ENCODE measurements around the gene UNK.

UNK gene

DNA sequence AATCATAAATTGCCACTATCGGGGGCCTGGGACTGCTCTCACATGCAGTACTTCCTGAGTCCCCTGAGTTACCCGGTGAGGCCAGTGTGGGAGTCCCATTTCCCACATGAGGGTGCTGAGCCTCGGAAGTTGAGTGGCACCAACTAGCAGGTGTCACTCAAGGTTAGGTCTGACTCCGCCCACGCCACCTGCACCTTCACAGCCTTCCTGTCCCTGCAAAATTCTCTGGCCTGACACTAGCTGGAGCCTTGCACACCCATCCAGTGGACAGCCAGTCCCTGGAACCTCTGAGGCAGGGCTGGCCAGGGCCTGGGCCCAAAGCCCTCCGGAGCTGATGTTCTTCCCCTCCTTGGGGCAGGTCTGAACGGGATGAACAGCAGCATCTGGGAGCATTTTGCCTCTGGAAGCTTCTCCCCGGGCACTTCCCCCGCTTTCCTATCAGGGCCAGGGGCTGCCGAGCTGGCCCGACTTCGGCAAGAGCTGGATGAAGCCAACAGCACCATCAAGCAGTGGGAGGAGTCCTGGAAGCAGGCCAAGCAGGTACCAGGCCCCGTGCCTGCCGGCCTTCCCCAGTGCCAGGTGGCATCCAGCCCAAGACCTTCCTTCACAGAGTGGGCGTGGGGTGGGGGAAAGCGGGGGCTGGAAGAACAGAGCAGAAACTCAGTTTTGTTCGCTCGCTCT, 37.7 kb downstream of the UNK start:
- DNase-seq, result no peak

DNA sequence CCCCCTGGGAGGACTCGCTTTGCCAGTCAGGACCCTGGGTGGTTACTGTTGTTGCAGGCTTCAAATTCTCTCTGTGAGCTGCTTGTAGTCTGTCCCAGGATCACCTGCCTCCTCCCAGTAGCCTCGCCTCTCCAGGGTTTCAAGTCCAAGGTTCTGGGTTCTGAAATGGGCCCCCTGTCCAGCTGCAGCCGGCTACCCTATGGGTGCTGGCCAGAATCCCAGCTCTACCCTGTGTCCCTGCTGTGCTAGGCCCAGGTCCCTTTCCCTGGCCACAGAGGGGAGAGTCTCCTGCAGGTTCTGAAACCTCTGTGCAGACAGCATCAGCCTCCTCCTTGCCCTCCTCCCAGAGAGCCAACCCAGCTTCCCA, 38.2 kb downstream of the UNK start:
- no peak for DNase-seq

DNA sequence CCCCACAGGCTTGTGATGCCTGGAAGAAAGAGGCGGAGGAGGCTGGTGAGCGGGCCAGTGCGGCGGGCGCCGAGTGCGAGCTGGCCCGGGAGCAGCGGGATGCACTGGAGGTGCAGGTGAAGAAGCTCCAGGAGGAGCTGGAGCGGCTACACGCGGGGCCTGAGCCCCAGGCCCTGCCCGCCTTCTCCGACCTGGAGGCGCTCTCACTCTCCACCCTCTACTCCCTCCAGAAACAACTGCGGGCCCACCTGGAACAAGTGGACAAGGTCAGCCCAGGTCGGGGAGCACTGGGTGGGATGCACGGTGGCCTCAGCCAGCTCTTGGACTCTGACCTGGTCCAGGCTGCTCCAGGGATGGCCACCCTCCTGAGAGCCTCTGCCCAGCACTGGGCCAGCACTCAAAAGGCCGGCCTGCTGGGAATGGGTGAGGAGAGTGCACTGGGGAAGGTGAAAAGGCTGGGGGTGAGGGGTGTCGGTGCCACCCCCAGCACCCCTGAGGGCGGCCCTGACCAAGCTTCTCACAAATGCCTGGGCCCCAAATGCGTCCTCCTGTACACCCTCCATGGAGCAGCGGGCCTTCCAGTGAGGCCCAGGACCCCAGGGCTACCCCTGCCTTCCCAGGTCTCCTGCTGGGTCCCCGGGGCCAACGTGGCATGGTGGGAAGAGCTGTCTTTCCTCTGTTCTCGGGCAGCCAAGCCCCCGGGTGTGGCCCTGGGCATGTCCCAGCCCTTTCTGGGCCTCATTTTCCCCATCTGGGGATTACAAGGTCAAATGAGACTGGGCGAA, 38.8 kb downstream of the UNK start:
- no peak for DNase-seq

DNA sequence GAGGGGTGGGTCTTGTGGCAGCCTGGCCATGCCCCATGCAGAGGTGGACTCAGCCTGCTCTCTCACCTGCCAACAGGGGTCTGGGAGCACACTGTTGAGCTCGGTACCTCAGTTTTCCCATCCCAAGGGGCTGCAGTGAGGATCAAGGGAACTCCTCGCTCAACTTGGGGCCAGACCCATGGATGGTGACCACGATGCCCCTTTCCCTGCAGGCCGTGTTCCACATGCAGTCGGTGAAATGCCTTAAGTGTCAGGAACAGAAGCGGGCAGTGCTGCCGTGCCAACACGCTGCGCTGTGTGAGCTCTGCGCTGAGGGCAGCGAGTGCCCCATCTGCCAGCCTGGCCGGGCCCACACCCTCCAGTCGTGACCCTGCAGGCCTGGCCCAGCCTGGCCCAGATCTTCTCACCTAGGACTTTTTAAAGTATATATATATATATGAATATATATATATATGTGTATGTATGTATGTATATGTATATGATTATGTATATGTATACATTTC, 39.5 kb downstream of the UNK start:
- no peak for DNase-seq

DNA sequence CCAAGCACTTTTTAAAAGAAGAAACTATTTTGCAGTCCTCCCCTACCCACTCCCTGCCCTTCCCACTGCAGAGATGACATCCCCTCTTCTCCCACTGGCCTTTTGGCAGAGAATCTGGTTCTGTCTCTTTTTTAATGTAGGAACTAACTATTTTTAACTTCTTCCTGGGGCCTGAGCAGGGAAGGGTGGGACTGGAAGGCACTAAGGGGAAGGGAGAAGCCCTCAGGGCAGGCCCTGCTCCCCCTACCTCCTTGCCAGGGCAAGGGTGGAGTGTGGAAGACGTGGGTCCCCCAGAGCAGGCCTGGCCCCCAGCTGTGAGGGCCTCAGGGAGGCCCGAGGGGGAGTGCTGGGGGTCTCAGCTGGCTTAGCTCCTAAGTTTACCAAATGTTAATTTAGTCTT, 40.1 kb downstream of the UNK start:
- no peak for DNase-seq

DNA sequence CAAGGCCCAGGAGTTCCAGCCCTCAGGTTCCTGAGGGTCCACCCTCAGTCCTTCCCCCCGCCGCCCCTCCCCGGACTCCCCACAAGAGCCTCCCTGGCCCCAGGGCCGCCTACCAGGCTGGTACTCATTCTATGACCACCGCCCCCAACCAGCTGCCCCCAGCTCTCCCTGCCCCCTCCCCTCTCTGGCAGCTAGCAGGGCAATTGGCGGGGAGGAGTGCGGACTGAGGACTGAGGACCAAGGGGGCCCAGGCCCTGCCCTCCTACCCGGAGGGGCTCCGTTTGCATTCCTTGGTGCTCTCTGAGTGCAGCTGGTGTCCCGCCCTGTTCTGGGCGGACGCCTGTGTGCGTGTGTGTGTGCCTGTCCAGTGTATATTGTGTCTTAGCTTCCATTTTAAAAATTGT, 40.5 kb downstream of the UNK start:
- no peak for DNase-seq

DNA sequence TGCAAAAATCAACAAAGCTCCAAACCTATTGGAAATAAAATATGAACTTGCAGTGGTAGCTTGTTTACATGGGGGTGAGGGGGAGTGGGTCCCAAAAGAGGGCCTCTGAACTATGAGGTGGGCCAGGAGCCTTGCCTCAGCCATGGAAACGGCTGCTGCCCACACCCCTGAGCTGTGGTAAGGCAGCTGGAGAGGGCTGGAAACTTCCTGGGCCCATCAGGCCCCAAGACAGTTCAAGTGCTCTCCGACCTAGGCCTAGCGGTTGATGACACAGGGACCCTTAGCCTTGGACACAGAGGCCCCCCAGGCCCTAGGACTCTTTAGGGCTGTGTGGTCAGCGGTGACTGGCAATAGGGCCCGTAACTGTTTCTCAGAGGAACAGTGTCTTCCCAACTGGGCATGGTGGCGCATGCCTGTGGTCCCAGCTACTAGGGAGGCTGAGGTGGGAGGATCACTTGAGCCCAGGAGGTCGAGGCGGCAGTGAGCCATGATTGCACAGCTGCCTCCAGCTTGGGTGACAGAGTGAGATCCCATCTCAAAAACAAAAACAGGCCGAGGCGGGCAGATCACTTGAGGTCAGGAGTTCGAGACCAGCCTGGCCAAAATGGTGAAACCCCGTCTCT, 41.3 kb downstream of the UNK start:
- DNase-seq, result no peak

DNA sequence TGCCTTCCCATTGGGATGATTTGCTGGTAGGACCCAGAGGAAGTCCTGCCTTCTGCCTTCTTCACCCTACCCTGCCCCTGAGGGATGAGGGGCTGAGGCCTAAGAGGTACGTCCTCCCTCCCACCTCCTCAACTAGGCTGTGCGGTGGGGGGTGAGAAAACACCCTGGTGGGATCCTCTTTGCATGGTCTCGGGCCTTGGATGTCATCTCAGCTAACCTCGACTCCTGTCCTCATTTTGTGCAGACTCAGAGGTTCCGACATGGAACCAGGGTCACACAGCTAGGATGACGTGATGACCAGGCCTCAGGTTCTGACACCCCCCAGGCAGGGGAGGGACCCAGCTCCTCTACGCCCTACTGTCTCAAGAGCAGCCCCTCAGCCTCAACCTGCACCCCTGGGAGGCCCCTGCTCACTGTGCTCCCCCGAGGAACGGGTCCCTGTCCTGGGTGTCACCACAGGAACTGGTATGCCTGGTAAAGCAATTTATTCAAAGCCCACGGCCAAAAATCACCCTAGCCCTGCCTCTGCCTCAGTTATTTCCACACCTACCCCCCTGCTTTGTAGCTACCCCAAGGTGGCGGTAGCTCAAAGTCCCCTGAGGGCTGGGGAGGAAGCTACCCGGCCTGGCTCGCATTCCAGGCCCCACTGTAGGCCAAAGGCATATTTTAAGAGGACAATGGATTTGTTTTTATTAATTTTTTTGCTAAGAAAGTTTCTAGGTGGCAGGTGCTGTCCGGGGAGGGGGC, 42.1 kb downstream of the UNK start:
- no peak for DNase-seq

DNA sequence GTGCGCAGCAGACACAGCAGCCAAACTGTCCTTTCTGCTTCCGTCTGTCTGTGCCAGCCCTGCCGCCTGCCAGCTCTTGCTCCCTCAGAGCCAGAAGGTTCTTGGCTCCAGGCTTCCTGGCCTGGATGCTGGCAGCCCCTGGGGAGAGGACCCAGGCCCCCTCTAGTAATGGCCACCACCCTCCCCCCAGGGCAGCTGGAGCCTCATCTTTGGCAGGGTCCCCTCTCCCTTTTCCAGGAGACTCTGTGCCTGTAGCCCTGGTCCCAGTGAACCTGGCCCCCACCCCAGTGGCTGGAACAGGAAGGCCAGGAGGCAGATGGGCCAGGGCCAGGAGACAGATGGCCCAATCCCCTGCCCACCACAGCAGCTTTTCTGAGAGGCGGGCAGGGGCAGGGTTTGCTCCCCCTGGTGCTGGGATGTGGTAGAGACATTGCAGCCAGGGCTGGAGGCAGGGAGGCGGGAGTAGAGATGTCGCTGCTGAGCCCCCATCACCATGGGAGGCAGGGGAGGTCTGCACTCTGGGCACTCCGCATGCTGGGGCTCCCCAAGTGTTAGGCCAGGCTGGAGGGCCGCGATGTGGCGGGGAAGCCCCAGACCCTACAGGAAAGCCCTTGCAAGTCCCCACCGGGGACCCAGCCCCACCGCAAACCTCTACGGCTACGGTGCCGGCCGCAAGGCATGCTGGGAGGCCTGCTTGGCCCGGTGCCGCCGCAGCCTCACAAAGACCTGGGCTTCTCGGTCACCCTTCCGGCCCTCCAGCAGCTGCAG, 42.9 kb downstream of the UNK start:
- no peak for DNase-seq

DNA sequence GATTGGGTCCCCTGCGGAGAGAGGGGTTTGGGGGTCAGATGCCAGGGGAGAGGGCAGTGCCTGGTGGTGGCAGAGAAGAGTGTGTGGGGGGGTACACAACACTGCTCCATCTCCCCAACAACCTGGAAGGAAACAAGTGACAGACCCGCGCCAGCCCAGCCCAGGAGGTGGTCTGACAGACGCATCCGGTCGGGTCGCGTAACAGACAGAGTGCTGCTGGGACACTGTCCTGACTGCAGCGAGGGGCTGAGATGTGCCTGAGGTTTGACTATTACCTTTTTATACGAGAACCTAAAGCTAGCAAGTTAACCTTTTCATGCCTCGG, 43.4 kb downstream of the UNK start:
- DNase-seq, result no peak

DNA sequence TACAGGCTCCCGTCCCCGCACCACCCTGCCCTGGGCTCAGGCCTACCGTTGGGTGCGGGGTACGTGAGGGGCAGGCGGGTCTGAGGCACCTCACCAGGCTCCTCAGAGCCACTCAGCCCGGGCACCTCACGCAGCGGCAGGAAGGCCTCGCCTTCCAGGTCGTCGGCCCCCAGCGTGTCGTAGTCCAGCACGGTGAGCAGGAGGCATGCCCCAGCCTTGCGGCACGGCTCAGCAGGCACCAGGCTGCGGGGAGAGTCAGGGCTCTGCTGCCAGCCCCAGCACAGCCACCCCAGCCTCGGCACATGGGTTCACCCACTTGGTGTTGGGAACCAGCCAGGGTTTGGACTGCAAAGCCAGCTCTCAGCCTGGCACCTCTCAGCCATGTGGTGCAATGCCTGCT, 44.1 kb downstream of the UNK start:
- no peak for DNase-seq

DNA sequence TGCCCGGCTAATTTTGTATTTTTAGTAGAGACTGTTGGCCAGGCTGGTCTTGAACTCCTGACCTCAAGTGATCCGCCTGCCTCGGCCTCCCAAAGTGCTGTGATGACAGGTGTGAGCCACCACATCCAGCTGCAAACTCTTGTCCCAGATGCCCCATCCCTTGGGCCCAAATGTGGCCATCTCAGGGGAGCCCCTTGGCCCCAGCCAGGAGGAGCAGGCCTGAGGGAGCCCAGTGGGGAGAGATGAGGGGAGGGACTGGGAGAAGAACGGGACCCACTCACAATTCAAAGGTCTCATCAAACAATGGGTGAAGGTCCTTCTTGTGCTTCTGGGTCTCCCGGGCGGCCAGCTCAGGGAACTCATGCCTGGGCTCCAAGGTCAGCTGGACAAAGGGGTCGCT, 45.1 kb downstream of the UNK start:
- no peak for DNase-seq

DNA sequence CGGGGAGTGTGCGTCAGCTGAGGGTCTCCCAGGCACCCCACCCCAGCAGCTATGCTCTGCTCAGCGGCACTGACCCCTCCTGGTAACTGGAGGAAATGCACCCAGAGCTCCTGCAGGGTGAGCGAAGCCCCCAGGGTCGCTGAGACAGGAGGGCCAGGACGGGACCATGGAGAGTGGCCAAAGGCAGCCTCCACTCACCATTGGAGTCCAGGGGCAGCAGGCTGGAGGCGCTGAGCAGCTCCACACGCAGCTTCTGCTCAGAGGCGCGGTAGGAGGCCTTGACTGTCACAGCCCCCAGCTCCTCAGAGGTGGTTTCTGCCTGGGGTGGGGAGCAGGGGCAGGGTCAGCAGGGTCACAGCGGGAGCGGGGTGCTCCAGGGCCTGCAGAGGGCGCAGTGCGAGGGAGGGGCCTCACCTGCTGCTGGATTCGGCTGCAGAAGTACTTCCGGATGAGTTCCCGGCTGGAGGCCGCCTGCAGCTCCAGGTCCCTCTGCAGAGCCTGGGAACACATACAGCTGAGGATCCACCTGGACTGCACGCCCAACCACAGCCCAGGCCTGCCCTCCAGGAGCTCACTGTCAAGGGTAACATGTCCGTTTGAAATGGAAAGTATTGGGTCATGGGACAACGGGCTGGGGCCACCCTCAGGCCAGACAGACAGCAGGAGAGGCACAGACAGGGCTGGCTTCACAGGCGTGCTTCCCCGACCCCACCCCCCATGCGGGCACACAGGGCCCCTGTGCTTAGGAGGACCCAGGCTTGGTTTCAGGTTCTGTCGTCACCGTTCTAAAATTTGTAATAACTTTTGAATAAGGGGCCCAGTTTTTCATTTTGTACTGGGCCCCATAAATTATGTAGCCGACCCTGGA, 45.8 kb downstream of the UNK start:
- DNase-seq, result no peak

DNA sequence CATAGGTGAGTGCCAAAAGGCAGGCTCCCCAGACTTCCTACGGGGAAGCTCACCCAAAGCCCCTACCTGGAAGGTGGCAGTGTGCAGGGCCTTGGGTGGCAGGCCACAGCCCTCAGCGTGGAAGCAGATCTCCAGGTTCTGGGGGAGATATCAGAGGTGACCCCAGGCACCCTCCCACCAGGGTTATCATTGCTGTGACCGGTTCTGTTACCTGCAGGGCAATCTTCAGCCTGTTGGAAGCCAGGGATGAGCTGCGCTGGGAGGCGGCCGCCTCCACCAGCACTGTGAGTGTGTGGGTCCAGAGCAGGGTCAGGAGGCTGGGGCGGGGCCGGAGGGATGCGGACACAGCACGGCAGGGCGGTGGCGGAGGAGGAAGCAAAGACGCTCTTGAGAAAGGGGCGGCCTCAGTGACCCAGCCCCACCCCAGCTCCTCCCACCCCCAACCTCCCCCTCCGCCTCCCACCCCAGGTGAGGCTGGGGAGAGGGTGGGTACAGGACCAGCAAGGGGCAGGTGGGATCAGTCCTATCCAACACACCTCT, 46.5 kb downstream of the UNK start:
- no peak for DNase-seq

DNA sequence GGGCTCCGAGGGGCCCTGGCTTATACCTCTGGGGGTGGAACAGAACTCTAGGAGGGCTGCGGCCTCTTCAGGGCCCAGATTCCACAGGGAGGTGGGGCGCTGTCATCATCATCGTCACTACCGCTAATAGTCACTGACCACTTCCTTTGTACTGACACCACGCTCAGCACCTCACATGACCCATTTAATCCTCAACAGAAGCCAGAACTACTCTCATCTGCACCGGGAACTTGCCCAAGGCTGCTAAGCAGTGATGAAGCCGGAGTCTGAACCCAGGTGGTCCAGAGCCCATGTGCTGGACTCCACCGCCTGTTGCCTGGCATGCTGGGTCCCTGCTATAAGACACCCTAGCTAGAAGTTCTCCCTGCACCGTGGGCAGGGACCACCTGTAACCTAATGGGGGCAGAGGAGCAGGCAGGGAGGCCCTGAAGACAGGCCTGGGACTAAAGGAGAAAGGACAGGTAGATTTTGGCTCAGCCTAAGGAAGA, 47.6 kb downstream of the UNK start:
- DNase-seq, result no peak

DNA sequence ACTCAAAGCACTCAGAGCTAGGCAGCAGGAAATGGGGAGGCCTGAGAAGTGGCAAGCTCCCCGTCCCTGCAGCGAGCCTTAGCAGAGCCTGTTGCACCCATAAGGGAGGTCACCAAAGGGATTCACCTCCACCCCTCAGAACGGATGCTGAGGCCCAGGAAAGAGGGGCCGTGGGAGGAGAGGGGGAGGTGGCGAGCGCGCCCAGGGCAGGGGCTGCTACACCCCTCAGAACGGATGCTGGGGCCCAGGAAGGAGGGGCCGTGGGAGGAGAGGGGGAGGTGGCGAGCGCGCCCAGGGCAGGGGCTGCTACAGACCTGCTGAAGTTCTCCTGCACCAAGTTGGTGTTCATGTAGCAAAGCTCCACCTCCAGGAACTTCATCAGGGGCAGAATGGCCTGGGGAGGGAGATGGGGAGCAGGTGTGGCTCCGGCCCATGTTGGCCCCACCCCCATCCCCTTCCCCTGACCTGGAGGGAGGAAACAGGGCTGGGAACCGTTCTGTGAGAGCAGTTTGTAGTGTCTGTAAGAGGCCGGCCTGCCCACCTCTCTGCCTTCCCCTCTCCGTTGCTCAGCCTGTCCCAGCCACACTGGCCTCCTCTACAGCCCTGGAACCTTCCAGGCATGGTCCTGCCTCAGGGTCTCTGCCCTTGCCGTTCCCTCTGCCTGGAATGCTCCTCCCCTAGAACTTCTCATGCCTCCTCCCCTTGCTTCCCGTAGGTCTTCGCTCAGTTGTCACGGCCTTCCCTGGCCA, 48.2 kb downstream of the UNK start:
- DNase-seq, result no peak

DNA sequence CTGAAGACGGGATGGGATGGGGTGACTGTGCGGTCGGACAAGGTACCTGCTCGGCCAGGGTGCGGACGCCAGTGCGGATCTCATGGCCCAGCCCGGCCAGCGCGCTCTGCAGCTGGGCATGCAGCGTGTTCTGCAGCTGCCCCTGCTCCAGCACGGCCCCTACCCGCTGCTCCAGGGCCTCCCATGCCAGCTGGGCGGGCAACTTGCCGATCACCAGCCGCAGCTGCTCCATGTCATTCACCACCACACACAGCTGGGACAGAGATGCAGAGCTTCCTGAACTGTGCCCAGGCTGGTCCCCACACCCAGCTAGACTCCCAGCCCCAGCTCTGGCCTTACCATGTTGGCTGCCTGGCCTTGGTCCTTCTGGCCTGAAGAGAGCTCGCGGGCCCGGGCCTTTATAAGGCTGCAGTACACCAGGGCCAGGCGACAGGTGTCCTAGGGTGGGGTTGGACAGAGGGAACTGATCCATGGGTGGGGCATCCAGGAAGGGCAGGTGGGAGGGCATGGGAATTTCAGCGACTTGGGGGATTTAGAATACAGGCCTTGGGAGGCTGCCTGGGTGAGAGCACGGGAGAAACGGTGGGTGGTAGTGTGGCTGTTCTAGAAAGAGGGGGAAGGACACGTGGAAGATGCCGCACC, 49.8 kb downstream of the UNK start:
- no peak for DNase-seq

DNA sequence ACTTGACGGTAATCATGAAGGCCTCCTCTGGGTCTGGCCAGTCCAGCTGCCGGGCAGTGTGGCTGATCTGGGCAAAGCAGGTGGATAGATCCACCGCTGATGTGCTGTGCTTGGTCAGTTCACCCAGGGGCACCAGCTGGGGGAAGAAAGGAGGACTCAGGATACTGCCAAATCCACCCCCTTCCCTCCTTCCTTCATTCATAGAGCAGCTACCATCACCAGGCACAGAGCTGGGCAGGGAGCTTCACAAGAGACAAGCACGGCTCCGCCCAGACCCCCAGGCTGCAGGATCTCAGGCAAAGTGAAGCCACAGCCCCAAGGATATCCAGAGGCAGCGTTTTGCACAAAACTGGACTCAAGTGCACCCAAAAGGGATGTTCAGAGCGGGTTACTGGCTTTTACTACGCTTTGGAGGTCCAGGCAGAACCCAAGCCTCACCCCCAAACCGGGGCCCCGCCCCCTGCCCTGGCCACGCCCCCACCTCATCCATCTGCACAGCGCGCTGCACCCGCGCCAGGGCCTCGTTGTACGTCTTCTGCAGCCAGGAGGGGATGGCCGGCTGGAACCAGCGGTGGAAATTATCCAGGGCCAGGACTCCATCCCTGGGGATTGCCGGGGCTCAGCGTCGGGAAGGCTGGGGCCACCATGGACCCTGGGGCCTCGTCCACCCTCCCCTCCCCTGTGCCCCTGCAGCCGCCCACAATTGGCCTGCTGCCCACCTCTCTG, 50.5 kb downstream of the UNK start:
- no peak for DNase-seq

DNA sequence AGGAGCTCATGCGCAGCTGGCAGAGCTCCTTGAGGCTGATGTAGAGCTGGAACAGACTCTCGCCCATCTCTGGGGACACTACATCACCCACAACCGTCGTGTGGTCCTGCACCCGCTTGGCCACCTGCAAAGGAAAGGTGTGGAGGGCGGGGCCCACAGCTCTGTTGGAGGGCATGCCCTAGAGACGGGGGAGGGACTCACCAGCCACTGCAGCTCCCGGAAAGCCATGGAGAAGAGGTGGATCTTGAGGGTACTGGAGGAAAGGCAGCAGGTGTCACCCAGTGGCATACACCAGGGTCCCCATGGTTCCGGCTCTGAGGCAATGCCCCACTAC, 51.0 kb downstream of the UNK start:
- no peak for DNase-seq

DNA sequence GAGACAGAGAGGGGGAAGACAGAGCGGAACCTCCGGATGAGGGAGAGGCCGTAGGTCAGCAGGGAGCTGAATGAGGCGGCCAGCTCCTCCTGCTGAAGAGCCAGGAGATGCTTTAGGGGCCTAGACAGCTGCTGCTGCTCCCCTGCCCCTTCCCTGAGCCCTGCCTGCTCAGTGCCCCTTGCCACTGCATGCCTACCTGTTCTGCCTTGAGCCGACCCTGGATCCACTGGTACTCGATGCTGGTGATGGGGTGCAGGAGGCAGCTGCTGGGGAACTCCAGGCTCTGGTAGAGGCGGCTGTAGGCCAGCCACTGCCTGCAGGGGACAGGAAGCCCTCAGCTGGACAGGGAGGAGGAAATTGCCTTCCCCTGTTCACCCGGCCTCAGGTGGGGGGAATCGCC, 52.0 kb downstream of the UNK start:
- DNase-seq, result no peak

Measured in KG1 (cell line).